ENCODE results near the gene ORC3.
"Not testable (repeated sequence)": the region's sequence is repeated elsewhere in the genome, so short reads cannot be mapped to it uniquely, and the experiment has no call there.

The ORC3 gene

DNA sequence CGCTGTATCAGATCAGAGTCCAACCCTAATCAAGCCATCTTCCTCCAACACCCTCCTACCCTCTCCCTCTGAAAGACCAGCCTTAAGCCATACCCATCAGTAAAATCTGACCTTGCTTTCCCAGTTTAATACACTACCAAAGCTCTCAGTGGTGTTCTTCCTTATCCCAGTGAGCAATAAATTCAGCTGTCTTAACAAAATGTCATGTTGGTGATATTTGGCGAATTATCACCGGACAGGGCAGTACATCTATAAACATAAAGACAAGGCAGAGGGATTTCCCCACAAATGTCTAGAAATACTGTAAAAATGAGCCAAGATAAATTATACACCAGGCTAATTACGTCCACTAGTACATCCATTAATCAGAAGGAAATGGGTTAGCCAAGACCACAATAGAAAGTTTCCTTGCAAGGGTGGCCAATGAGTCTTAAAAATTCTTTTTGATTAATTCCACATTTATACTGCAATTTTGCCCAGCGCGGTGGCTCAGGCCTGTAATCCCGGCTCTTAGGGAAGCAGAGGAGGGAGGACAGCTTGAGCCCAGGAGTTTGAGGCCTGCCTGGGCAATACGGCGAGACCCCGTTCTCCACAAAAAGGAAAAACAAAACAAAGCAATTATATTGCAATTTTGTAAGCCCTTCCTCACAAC is 1.1 kb upstream of the ORC3 start:
- H3K27ac ChIP-seq = peak overlapping the region; percentile 67
- TF ChIP-seq, protein P1, sequence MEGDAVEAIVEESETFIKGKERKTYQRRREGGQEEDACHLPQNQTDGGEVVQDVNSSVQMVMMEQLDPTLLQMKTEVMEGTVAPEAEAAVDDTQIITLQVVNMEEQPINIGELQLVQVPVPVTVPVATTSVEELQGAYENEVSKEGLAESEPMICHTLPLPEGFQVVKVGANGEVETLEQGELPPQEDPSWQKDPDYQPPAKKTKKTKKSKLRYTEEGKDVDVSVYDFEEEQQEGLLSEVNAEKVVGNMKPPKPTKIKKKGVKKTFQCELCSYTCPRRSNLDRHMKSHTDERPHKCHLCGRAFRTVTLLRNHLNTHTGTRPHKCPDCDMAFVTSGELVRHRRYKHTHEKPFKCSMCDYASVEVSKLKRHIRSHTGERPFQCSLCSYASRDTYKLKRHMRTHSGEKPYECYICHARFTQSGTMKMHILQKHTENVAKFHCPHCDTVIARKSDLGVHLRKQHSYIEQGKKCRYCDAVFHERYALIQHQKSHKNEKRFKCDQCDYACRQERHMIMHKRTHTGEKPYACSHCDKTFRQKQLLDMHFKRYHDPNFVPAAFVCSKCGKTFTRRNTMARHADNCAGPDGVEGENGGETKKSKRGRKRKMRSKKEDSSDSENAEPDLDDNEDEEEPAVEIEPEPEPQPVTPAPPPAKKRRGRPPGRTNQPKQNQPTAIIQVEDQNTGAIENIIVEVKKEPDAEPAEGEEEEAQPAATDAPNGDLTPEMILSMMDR (conservative IDR thresholded peaks at IDR 0.05; ENCODE audit: low read depth) = no peak
- DNase-seq (ENCODE audit: low spot score) = no peak
- CTCF ChIA-PET = interaction anchor here (0.7 kb wide), 1 partner anchor 1784 kb away, joined by 4 read pairs; no protein-coding TSS in a partner anchor
- POLR2A ChIA-PET (ENCODE audit: low non-redundant PET) = no interaction called here

DNA sequence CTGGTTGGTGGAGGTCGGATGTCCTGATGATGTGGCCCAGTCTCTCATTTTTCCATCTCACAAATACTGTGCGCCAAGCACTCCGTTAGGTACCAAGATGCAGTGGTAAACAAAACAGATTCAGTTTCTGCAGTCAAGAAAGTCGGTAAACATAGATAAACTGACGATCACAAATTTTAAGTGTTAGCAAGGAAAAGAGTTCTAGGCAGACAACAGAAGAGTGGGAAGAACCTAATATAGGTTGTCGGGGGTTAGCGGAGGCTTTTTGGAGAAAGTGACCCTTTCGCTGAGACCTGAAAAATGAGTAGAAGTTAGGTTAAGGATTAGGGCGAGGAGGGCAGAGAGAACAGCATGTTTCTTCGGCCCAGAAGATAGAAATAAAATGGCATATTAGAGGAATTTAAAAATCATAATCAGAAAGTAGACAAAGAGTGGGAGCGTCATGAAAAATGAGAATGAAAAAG is 514 bp downstream of the ORC3 start:
- H3K27ac ChIP-seq = peak overlapping the region; percentile 67
- no peak for DNase-seq (ENCODE audit: low spot score)
- ChIA-PET POLR2A (ENCODE audit: low non-redundant PET) (no interaction called here), CTCF (no interaction called here)
- TF ChIP-seq, protein P1 (conservative IDR thresholded peaks at IDR 0.05; ENCODE audit: low read depth) = no peak

DNA sequence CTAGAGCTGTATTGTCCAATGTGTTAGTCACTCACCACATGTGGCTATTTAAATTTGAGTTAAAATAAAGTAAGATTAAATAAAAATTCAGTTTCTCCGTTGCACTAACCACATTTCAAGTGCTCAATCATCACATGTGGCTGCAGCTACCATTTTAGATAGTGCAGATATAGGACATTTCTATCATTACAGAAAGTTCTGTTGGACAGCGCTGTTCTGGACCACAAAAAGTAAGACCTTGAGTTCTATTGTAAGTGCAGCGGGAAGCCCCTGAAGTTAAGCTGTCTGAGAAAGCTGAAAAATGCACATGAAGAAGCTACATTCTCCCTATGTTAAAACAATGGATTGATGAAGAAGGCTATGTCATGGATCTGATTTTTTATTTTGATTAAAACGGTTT is 1.1 kb downstream of the ORC3 start:
- no peak for DNase-seq (ENCODE audit: low spot score)
- H3K27ac ChIP-seq = no peak overlapping the region
- CTCF ChIA-PET = interaction anchor here (0.6 kb wide), 1 partner anchor 242 kb away, joined by 4 read pairs; no protein-coding TSS in a partner anchor
- POLR2A ChIA-PET (ENCODE audit: low non-redundant PET) = interaction anchor here (0.8 kb wide), 1 partner anchor 338 kb away, joined by 3 read pairs; no protein-coding TSS in a partner anchor
- TF ChIP-seq, protein P1 (conservative IDR thresholded peaks at IDR 0.05; ENCODE audit: low read depth) = no peak

DNA sequence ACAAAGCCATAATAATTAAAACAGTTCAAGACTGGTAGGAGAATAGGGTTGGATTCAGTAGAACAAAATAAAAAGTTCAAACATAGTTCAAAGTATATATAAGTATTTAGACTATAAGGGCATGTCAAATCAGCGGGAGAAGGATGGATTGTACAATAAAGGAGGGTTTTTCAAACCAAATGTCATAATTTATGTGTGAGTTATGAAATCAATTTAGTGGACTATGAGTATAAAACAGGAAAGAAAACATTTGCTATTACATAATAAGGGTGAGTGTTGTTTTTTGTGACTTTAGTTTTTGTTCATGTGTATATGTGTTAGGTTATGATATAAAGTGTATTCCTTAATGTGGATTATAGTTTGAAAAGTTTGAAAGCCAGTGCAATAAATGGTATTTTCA is 10.6 kb downstream of the ORC3 start:
- DNase-seq (ENCODE audit: low spot score) = no peak
- CTCF ChIA-PET = no interaction called here
- H3K27ac ChIP-seq = no peak overlapping the region
- POLR2A ChIA-PET (ENCODE audit: low non-redundant PET) = no interaction called here
- TF ChIP-seq, protein P1 (conservative IDR thresholded peaks at IDR 0.05; ENCODE audit: low read depth) = no peak

DNA sequence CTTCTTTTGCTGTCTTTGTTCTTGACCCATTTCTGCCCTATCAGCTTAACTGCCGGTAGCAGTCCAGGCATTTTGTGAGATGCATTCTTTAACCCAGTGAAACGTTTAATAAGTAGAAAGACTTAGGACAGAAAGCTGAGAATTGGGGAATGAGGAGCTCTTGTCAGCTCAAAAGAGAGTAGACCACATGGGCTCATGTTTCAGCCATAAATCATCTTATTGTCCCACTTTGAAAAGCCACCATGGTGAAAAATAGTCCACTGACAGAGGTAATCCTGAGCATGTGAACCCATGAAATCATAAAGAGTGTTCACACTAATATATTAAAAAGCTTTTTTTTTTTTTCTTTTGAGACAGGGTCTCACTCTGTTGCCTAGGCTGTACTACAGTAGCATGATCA is 16.3 kb downstream of the ORC3 start:
- ChIA-PET CTCF (interaction anchor here (0.6 to 0.7 kb wide), 2 partner anchors 11 to 37 kb away, joined by 3 read pairs; no protein-coding TSS in a partner anchor), POLR2A (ENCODE audit: low non-redundant PET) (no interaction called here)
- H3K27ac ChIP-seq = no peak overlapping the region
- TF ChIP-seq, protein P1 (conservative IDR thresholded peaks at IDR 0.05; ENCODE audit: low read depth) = no peak
- DNase-seq (ENCODE audit: low spot score) = no peak

DNA sequence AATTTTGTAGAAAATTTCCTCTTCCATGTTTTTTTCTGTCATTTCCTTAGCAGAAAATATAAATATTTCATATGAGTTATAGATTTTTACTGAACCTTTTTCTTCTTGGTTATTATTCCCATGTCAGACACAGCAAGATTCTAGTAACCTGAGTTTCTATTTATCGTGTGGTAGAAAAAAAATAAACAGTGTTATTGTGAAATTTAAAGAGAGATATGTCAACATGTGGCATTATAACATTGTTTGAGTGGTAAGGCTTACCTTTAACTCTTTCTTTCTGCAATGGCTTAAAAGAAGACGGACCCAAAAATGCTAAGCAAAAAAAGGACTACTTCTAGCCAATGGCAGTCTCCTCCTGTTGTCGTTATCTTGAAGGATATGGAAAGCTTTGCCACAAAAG is 18.9 kb downstream of the ORC3 start:
- H3K27ac ChIP-seq = no peak overlapping the region
- ChIA-PET CTCF (no interaction called here), POLR2A (ENCODE audit: low non-redundant PET) (no interaction called here)
- TF ChIP-seq, protein P1 (conservative IDR thresholded peaks at IDR 0.05; ENCODE audit: low read depth) = no peak
- DNase-seq (ENCODE audit: low spot score) = no peak

DNA sequence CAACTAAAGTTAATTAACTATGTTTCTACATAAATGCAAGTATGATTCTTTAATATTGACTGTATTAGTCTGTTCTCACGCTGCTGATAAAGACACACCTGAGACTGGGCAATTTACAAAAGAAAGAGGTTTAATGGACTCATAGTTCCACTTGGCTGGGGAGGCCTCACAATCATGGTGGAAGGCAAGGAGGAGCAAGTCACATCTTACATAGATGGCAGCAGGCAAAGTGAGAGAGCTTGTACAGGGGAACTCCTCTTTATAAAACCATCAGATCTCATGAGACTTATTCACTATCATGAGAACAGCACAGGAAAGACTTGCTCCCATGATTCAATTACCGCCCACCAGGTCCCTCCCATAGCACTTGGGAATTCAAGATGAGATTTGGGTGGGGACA is 23.1 kb downstream of the ORC3 start:
- POLR2A ChIA-PET (ENCODE audit: low non-redundant PET); DNase-seq (ENCODE audit: low spot score); H3K27ac ChIP-seq: not testable (repeated sequence)
- CTCF ChIA-PET = interaction anchor here (0.7 kb wide), 1 partner anchor 10 kb away, joined by 3 read pairs; no protein-coding TSS in a partner anchor

Measured in RWPE1 (cell line).